HEK293 (cell line): Measurements from ENCODE around the gene FUCA1.

Experiments used
- CTCF ChIA-PET: fragments of 350-600 bp; formaldehyde crosslinking; extraction: SDS; loops from one replicate; lab custom pipeline; 2021; ENCODE audit warnings: antibody characterized with exemption; lab: Yijun Ruan, JAX
- POLR2A ChIA-PET: fragments of 300-600 bp; formaldehyde crosslinking; extraction: SDS; loops from one replicate; lab custom pipeline; 2020; ENCODE audit warnings: antibody characterized with exemption, inconsistent platforms; lab: Yijun Ruan, JAX
- H3K27ac ChIP-seq: fragments of 200-500 bp; sonication (Bioruptor generic); 2 replicates; pipeline ENCODE4 v1.5.1; 2014; ENCODE audit warnings: low read depth, low read length, control low read depth, inconsistent platforms; ENCODE audit errors: extremely low read depth
- H3K36me3 ChIP-seq, 2 experiments: fragments of 200-500 bp in 1 of 2; sonication (Bioruptor generic) in 1 of 2; 1 replicate in 1 of 2; 2 replicates in 1 of 2; pipeline ENCODE4 v1.5.1; 2014 to 2017; ENCODE audit warnings: inconsistent platforms in 2 of 2, low read length in 2 of 2; ENCODE audit not compliant: control insufficient read depth in 2 of 2, insufficient read depth in 1 of 2
- H3K4me1 ChIP-seq: fragments of 200-500 bp; sonication (Bioruptor generic); 2 replicates; pipeline ENCODE4 v1.5.1; 2014; ENCODE audit warnings: mild to moderate bottlenecking, low read length, inconsistent platforms; ENCODE audit not compliant: control insufficient read depth, insufficient read depth
- H3K4me3 ChIP-seq: 2 replicates; pipeline ENCODE4 v1.5.1; 2011; ENCODE audit warnings: low read depth, mild to moderate bottlenecking, control low read depth, low read length, moderate library complexity
- H3K9me3 ChIP-seq: fragments of 200-500 bp; sonication (Bioruptor generic); 2 replicates; pipeline ENCODE4 v1.5.1; 2014; ENCODE audit warnings: low read depth, low read length, inconsistent platforms; ENCODE audit not compliant: control insufficient read depth, insufficient read depth
- MEIS1 ChIP-seq: sonication (generic); formaldehyde crosslinking; IDR thresholded peaks from 2 replicates; pipeline ENCODE4 v1.8.1; 2022; ENCODE audit warnings: missing genetic modification reagents, mild to moderate bottlenecking, borderline replicate concordance
- OSR2 ChIP-seq: fragments of 450-650 bp; formaldehyde crosslinking; IDR thresholded peaks from 2 replicates; pipeline ENCODE4 v1.5.1; 2016; ENCODE audit warnings: missing biosample characterization, missing genetic modification characterization
- PBX3 ChIP-seq: sonication (generic); formaldehyde crosslinking; IDR thresholded peaks from 2 replicates; pipeline ENCODE4 v1.8.1; 2022; ENCODE audit warnings: mild to moderate bottlenecking, moderate library complexity, missing genetic modification reagents
- REPIN1 ChIP-seq: fragments of 450-650 bp; formaldehyde crosslinking; IDR thresholded peaks from 2 replicates; pipeline ENCODE4 v1.5.1; 2017; ENCODE audit warnings: missing biosample characterization, missing genetic modification characterization, low read depth
- TRIM28 ChIP-seq: IDR thresholded peaks from 2 replicates; pipeline ENCODE4 v1.6.1; 2011; ENCODE audit warnings: low read length, control low read depth, borderline replicate concordance
- YY2 ChIP-seq: fragments of 450-650 bp; formaldehyde crosslinking; IDR thresholded peaks from 2 replicates; pipeline ENCODE4 v1.5.1; 2016; ENCODE audit warnings: missing biosample characterization, missing genetic modification characterization
- ZBTB44 ChIP-seq: fragments of 450-650 bp; IDR thresholded peaks from 2 replicates; pipeline ENCODE4 v1.5.1; 2018; ENCODE audit warnings: missing biosample characterization, mild to moderate bottlenecking, missing genetic modification characterization
- ZFP37 ChIP-seq: fragments of 450-650 bp; formaldehyde crosslinking; IDR thresholded peaks from 2 replicates; pipeline ENCODE4 v1.5.1; 2016; ENCODE audit warnings: missing biosample characterization, missing genetic modification characterization
- ZNF10 ChIP-seq: fragments of 450-650 bp; formaldehyde crosslinking; IDR thresholded peaks from 2 replicates; pipeline ENCODE4 v1.5.1; 2017; ENCODE audit warnings: missing biosample characterization, missing genetic modification characterization
- ZNF155 ChIP-seq: fragments of 450-650 bp; formaldehyde crosslinking; IDR thresholded peaks from 2 replicates; pipeline ENCODE4 v1.5.1; 2016; ENCODE audit warnings: missing biosample characterization, missing genetic modification characterization
- ZNF157 ChIP-seq: fragments of 450-650 bp; formaldehyde crosslinking; IDR thresholded peaks from 2 replicates; pipeline ENCODE4 v1.5.1; 2016; ENCODE audit warnings: missing biosample characterization, missing genetic modification characterization
- ZNF184 ChIP-seq: fragments of 450-650 bp; IDR thresholded peaks from 2 replicates; pipeline ENCODE4 v1.5.1; 2018; ENCODE audit warnings: missing biosample characterization, mild to moderate bottlenecking, missing genetic modification characterization
- ZNF19 ChIP-seq: fragments of 450-650 bp; formaldehyde crosslinking; IDR thresholded peaks from 2 replicates; pipeline ENCODE4; 2016; ENCODE audit warnings: missing biosample characterization, missing genetic modification characterization, low read depth
- ZNF2 ChIP-seq: fragments of 450-650 bp; formaldehyde crosslinking; IDR thresholded peaks from 2 replicates; pipeline ENCODE4 v1.5.1; 2016; ENCODE audit warnings: missing biosample characterization, missing genetic modification characterization
- ZNF202 ChIP-seq: fragments of 450-650 bp; formaldehyde crosslinking; IDR thresholded peaks from 2 replicates; pipeline ENCODE4 v1.5.1; 2016; ENCODE audit warnings: missing biosample characterization, missing genetic modification characterization, borderline replicate concordance
- ZNF354C ChIP-seq: fragments of 450-650 bp; formaldehyde crosslinking; IDR thresholded peaks from 2 replicates; pipeline ENCODE4 v1.5.1; 2016; ENCODE audit warnings: missing biosample characterization, missing genetic modification characterization, low read depth, borderline replicate concordance
- ZNF433 ChIP-seq: fragments of 450-650 bp; formaldehyde crosslinking; IDR thresholded peaks from 2 replicates; pipeline ENCODE4 v1.5.1; 2016; ENCODE audit warnings: missing biosample characterization, missing genetic modification characterization, low read depth
- ZNF501 ChIP-seq: fragments of 450-650 bp; formaldehyde crosslinking; IDR thresholded peaks from 2 replicates; pipeline ENCODE4 v1.5.1; 2016; ENCODE audit warnings: missing biosample characterization, missing genetic modification characterization
- ZNF626 ChIP-seq: fragments of 450-650 bp; sonication (Bioruptor Pico); formaldehyde crosslinking; IDR thresholded peaks from 2 replicates; pipeline ENCODE4 v1.5.1; 2018; ENCODE audit warnings: missing biosample characterization, missing genetic modification characterization, inconsistent platforms
- ZNF629 ChIP-seq: fragments of 450-650 bp; formaldehyde crosslinking; IDR thresholded peaks from 2 replicates; pipeline ENCODE4 v1.5.1; 2017; ENCODE audit warnings: missing biosample characterization, missing genetic modification characterization
- ZNF664 ChIP-seq: fragments of 450-650 bp; formaldehyde crosslinking; IDR thresholded peaks from 2 replicates; pipeline ENCODE4 v1.5.1; 2016; ENCODE audit warnings: missing biosample characterization, missing genetic modification characterization
- ZNF707 ChIP-seq: fragments of 450-650 bp; formaldehyde crosslinking; IDR thresholded peaks from 2 replicates; pipeline ENCODE4 v1.5.1; 2016; ENCODE audit warnings: missing biosample characterization, missing genetic modification characterization
- ZNF76 ChIP-seq: fragments of 450-650 bp; formaldehyde crosslinking; IDR thresholded peaks from 2 replicates; pipeline ENCODE4; 2016; ENCODE audit warnings: low read depth, missing biosample characterization, missing genetic modification characterization, borderline replicate concordance
- ZNF768 ChIP-seq: fragments of 450-650 bp; formaldehyde crosslinking; IDR thresholded peaks from 2 replicates; pipeline ENCODE4 v1.5.1; 2018; ENCODE audit warnings: missing biosample characterization, mild to moderate bottlenecking, missing genetic modification characterization
- ZNF777 ChIP-seq: fragments of 450-650 bp; formaldehyde crosslinking; IDR thresholded peaks from 2 replicates; pipeline ENCODE4 v1.5.1; 2017; ENCODE audit warnings: missing biosample characterization, missing genetic modification characterization, borderline replicate concordance
- ZSCAN18 ChIP-seq: fragments of 450-650 bp; formaldehyde crosslinking; IDR thresholded peaks from 2 replicates; pipeline ENCODE4 v1.5.1; 2016; ENCODE audit warnings: missing biosample characterization, missing genetic modification characterization
- ZXDB ChIP-seq: fragments of 450-650 bp; formaldehyde crosslinking; IDR thresholded peaks from 2 replicates; pipeline ENCODE4 v1.5.1; 2016; ENCODE audit warnings: missing biosample characterization, missing genetic modification characterization

The FUCA1 gene

GRCh38 chr1:23895082-23895481 lies 27.0 kb upstream of the FUCA1 start (continued):
- TF ChIP-seq ZNF501 (tag by site-specific recombination) (no peak), ZSCAN18 (tag by site-specific recombination) (no peak), ZNF777 (tag by site-specific recombination) (no peak), TRIM28 (no peak), YY2 (tag by site-specific recombination) (no peak), ZNF626 (tag by site-specific recombination) (no peak)

GRCh38 chr1:23889074-23889473 lies 21.0 kb upstream of the FUCA1 start:
- ChIA-PET CTCF (interaction anchor here (0.6 kb wide), 1 partner anchor 18 kb away, joined by 3 read pairs; no protein-coding TSS in a partner anchor), POLR2A (no interaction called here)
- no peaks in the 10 kb centered on the region for H3K4me1 ChIP-seq
- TF ChIP-seq ZXDB (tag by site-specific recombination) (no peak), ZNF2 (tag by site-specific recombination) (no peak), ZFP37 (tag by site-specific recombination) (no peak), OSR2 (tag by site-specific recombination) (no peak), ZNF202 (tag by site-specific recombination) (no peak), ZNF354C (tag by site-specific recombination) (no peak), PBX3 (CRISPR knock-in tag) (no peak), ZNF433 (tag by site-specific recombination) (no peak), ZNF10 (tag by site-specific recombination) (no peak)
- TF ChIP-seq, all 188 proteins: peak for 0
- H3K9me3 ChIP-seq, result no peaks in the 10 kb centered on the region
- H3K36me3 ChIP-seq, result no peaks in the 10 kb centered on the region
- no peak overlapping the region for H3K4me3 ChIP-seq
- H3K27ac ChIP-seq, result no peak overlapping the region

- H3K36me3 ChIP-seq, result no peaks in the 10 kb centered on the region
- H3K4me3 ChIP-seq, result no peak overlapping the region
- POLR2A ChIA-PET, result no interaction called here
- H3K4me1 ChIP-seq, result no peaks in the 10 kb centered on the region
- no peaks in the 10 kb centered on the region for H3K9me3 ChIP-seq
- CTCF ChIA-PET, result interaction anchor here (1.4 to 1.5 kb wide), 2 partner anchors 32 to 74 kb away, joined by 4 read pairs; no protein-coding TSS in a partner anchor
- H3K27ac ChIP-seq, result no peak overlapping the region
- TF ChIP-seq ZNF157 (tag by site-specific recombination) (no peak), ZNF664 (peak; percentile 61), ZNF629 (no peak)
Measured at GRCh38 chr1:23885222-23885621, 17.1 kb upstream of the FUCA1 start.

GRCh38 chr1:23882746-23883145 lies 14.7 kb upstream of the FUCA1 start:
- POLR2A ChIA-PET, result no interaction called here
- CTCF ChIA-PET, result interaction anchor here (0.9 kb wide), 1 partner anchor 14 kb away, joined by 4 read pairs; no protein-coding TSS in a partner anchor
- no peaks in the 10 kb centered on the region for H3K4me1 ChIP-seq
- no peak overlapping the region for H3K4me3 ChIP-seq
- no peak overlapping the region for H3K27ac ChIP-seq
- H3K9me3 ChIP-seq, result no peaks in the 10 kb centered on the region
- no peaks in the 10 kb centered on the region for H3K36me3 ChIP-seq
- no peak for TF ChIP-seq ZNF501 (tag by site-specific recombination)
- no peak for TF ChIP-seq ZNF184 (tag by site-specific recombination)
- TF ChIP-seq ZNF768 (tag by site-specific recombination), result no peak
- no peak for TF ChIP-seq ZNF664
- no peak for TF ChIP-seq ZNF2 (tag by site-specific recombination)
- no peak for TF ChIP-seq REPIN1 (tag by site-specific recombination)
- no peak for TF ChIP-seq ZNF155
- TF ChIP-seq ZNF76, result no peak
- TF ChIP-seq ZNF707 (tag by site-specific recombination), result no peak
- TF ChIP-seq ZBTB44 (tag by site-specific recombination), result no peak
- no peak for TF ChIP-seq MEIS1 (CRISPR knock-in tag)
- no peak for TF ChIP-seq ZNF19 (tag by site-specific recombination)
